ENCODE measurements around the gene KCNE3. TPM values are rescaled to one million over a fixed set of nuclear protein-coding genes. Genes with fewer than 3 reads are reported as not detected.
A peak's percentile ranks its signal among the peaks of the same experiment; 100 is the strongest.

The KCNE3 gene
- total and polyA plus RNA-seq, 9 of the 15 experiments (the other 6 are each of a cell fraction or from before 2014, with no cell fraction given): 1.6 to 8.7 (median 6.2) TPM

DNA sequence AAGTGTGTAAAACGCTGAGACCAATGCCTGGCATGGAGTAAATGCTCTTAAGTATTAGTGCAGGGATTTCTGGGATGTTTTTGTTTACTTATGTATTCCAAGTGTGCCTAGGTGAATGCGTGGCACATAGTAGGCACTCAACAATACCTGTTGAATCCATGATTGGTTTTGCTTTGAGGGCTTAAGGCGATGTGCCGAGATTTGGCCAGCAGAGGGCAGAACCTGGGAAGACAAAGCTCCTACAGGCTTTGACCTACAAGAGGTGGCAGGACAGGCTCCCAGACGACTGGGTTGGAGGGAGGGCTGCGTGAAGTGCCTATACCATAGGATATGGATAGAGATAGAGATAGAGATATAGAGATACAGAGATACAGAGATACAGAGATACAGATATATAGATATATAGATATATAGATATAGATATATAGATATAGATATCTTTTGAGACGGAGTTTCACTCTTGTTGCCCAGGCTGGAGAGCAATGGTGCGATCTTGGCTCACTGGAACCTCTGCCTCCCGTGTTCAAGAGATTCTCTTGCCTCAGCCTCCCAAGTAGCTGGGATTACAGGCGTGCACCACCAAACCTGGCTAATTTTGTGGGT, 13.9 kb downstream of the KCNE3 start (continued):
- peak in 1 of 2 experiments; percentile 45; a peak in 1 of 4 replicates for TF ChIP-seq MLLT1 (IDR thresholded peaks at IDR 0.05)
- peak; percentile 94 for TF ChIP-seq SMC3 (conservative IDR thresholded peaks at IDR 0.05; ENCODE audit: insufficient read depth, low read depth, low read length)
- no peak for TF ChIP-seq FOS (IDR thresholded peaks at IDR 0.05; ENCODE audit: extremely low read depth, insufficient read length)
- TF ChIP-seq ARID2 (IDR thresholded peaks at IDR 0.05): peak; percentile 69; the same call in 1 of the 2 replicates
- peak; percentile 25; the same call in 1 of the 2 replicates for TF ChIP-seq RB1 (IDR thresholded peaks at IDR 0.05; ENCODE audit: low read depth)
- peak; percentile 88 to 97 for TF ChIP-seq RAD21 (CRISPR knock-in tag; conservative IDR thresholded peaks at IDR 0.05 in 1 of 2, IDR thresholded peaks at IDR 0.05 in 1 of 2)
- 0 out of 3 replicates have a peak, but pooled peaks of 1 of the 2 experiments have one; percentile 52 for TF ChIP-seq CBX3 (IDR thresholded peaks at IDR 0.05; ENCODE audit: borderline replicate concordance in 1 of 2, low read length in 2 of 2)
- TF ChIP-seq ZFP36 (IDR thresholded peaks at IDR 0.05; ENCODE audit: low read depth, low read length, partially characterized antibody): peak; percentile 12
- no peak for TF ChIP-seq MECOM (CRISPR knock-in tag; IDR thresholded peaks at IDR 0.05)
- TF ChIP-seq, protein P1, sequence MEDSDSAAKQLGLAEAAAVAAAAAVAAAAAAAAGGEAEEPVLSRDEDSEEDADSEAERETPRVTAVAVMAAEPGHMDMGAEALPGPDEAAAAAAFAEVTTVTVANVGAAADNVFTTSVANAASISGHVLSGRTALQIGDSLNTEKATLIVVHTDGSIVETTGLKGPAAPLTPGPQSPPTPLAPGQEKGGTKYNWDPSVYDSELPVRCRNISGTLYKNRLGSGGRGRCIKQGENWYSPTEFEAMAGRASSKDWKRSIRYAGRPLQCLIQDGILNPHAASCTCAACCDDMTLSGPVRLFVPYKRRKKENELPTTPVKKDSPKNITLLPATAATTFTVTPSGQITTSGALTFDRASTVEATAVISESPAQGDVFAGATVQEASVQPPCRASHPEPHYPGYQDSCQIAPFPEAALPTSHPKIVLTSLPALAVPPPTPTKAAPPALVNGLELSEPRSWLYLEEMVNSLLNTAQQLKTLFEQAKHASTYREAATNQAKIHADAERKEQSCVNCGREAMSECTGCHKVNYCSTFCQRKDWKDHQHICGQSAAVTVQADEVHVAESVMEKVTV (CRISPR knock-in tag; IDR thresholded peaks at IDR 0.05): peak; percentile 80
- TF ChIP-seq NONO (IDR thresholded peaks at IDR 0.05; ENCODE audit: low read depth in 2 of 2, low read length in 1 of 2): 0 out of 4 replicates have a peak, but pooled peaks of 1 of the 2 experiments have one; percentile 18
- TF ChIP-seq ZKSCAN1 (IDR thresholded peaks at IDR 0.05; ENCODE audit: low read depth, low read length): peak; percentile 99
- TF ChIP-seq, protein P2, sequence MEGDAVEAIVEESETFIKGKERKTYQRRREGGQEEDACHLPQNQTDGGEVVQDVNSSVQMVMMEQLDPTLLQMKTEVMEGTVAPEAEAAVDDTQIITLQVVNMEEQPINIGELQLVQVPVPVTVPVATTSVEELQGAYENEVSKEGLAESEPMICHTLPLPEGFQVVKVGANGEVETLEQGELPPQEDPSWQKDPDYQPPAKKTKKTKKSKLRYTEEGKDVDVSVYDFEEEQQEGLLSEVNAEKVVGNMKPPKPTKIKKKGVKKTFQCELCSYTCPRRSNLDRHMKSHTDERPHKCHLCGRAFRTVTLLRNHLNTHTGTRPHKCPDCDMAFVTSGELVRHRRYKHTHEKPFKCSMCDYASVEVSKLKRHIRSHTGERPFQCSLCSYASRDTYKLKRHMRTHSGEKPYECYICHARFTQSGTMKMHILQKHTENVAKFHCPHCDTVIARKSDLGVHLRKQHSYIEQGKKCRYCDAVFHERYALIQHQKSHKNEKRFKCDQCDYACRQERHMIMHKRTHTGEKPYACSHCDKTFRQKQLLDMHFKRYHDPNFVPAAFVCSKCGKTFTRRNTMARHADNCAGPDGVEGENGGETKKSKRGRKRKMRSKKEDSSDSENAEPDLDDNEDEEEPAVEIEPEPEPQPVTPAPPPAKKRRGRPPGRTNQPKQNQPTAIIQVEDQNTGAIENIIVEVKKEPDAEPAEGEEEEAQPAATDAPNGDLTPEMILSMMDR (IDR thresholded peaks at IDR 0.05 in 2 of 3, conservative IDR thresholded peaks at IDR 0.05 in 1 of 3; ENCODE audit: insufficient read depth in 2 of 3, low read depth in 1 of 3, low read length in 3 of 3): peak; percentile 79 to 90 (median 89)
- peak; percentile 51; the same call in 1 of the 2 replicates for TF ChIP-seq STAG1 (CRISPR knock-in tag; IDR thresholded peaks at IDR 0.05; ENCODE audit: borderline replicate concordance)
- TF ChIP-seq MAZ (CRISPR knock-in tag; conservative IDR thresholded peaks at IDR 0.05 in 1 of 2, IDR thresholded peaks at IDR 0.05 in 1 of 2): 0 out of 4 replicates have a peak, but pooled peaks of 1 of the 2 experiments have one; percentile 26
- TF ChIP-seq MAX (CRISPR knock-in tag; IDR thresholded peaks at IDR 0.05): no peak
- no peak for TF ChIP-seq LARP7 (IDR thresholded peaks at IDR 0.05)
- peak; percentile 16; the same call in 1 of the 2 replicates for TF ChIP-seq NCOR1 (IDR thresholded peaks at IDR 0.05)
- TF ChIP-seq NFATC3 (IDR thresholded peaks at IDR 0.05): no peak
- TF ChIP-seq EHMT2 (IDR thresholded peaks at IDR 0.05): no peak
- TF ChIP-seq, protein P3, sequence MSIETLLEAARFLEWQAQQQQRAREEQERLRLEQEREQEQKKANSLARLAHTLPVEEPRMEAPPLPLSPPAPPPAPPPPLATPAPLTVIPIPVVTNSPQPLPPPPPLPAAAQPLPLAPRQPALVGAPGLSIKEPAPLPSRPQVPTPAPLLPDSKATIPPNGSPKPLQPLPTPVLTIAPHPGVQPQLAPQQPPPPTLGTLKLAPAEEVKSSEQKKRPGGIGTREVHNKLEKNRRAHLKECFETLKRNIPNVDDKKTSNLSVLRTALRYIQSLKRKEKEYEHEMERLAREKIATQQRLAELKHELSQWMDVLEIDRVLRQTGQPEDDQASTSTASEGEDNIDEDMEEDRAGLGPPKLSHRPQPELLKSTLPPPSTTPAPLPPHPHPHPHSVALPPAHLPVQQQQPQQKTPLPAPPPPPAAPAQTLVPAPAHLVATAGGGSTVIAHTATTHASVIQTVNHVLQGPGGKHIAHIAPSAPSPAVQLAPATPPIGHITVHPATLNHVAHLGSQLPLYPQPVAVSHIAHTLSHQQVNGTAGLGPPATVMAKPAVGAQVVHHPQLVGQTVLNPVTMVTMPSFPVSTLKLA (conservative IDR thresholded peaks at IDR 0.05): no peak
